ENCODE data around the gene GP1BA. TPM values are rescaled to one million over a fixed set of nuclear protein-coding genes. Genes with fewer than 3 reads are reported as not detected.
A peak's percentile ranks its signal among the peaks of the same experiment; 100 is the strongest.

GP1BA gene
- total and polyA plus RNA-seq, 10 donors: 1.8 to 6.1 (median 2.8) TPM

DNA sequence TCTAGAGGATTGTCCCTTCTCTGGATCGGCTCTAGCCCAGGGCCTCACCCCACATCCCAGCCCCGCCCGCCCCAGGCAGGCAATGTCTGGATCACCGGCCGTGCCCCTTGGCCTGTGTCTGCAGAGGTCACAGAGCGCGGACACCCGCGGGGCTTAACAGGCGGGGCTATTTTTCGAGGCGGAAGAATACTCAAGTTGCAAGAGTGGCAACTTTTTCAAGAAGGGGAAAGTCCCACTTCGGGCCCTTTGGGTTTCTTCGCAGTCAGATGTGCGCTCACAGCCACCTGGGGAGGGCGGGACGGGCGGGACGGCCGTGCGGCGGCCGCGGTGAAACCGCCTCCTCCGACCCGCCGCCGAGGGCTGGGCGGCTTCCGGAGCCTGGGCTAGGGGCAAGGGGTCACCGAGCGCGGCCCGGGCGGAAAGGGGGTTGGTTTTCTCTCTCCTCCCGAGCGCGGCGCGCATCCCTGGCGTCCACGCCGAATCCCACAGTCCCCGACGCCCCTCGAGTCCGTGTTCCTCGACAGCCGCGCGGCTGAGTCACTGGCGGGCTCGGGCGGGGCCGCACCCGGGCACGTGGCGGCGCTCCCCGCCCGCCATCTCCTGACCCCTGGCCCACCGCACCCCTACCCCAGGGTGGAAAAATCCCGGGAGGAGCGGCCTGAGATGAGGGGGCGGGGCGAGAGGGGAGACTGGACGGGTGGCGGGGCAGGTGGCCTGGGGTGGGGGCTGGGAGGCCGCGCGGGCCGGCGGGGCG is 17.4 kb downstream of the GP1BA start:
- Histone ChIP-seq H3K9me3 (no peaks in the 10 kb centered on the region), H3K4me1 (peaks cover 32 to 61% (median 43%) of the 10 kb centered on the region in 6 donors), H3K4me3 (peak overlapping the region; percentile 78 to 100 (median 98)), H3K27me3 (replicated peaks in 1 of 7) (no peaks in the 10 kb centered on the region), H3K27ac (peak overlapping the region; percentile 89 to 99 (median 98)), H3K36me3 (peaks cover 0 to 28% (median 23%) of the 10 kb centered on the region in 6 donors)
- intact Hi-C loops (cut with DNase I; ENCODE audit: low total_unique reads): no loop called here
- DNase-seq: peak; percentile 94
- TF ChIP-seq POLR2A (IDR thresholded peaks at IDR 0.05) (peak in 1 of 3 donors; percentile 26), POLR2AphosphoS5 (IDR thresholded peaks at IDR 0.05) (peak; percentile 64 to 72 (median 69))
- TF ChIP-seq, protein P1, sequence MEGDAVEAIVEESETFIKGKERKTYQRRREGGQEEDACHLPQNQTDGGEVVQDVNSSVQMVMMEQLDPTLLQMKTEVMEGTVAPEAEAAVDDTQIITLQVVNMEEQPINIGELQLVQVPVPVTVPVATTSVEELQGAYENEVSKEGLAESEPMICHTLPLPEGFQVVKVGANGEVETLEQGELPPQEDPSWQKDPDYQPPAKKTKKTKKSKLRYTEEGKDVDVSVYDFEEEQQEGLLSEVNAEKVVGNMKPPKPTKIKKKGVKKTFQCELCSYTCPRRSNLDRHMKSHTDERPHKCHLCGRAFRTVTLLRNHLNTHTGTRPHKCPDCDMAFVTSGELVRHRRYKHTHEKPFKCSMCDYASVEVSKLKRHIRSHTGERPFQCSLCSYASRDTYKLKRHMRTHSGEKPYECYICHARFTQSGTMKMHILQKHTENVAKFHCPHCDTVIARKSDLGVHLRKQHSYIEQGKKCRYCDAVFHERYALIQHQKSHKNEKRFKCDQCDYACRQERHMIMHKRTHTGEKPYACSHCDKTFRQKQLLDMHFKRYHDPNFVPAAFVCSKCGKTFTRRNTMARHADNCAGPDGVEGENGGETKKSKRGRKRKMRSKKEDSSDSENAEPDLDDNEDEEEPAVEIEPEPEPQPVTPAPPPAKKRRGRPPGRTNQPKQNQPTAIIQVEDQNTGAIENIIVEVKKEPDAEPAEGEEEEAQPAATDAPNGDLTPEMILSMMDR (IDR thresholded peaks at IDR 0.05 in 8 of 11, conservative IDR thresholded peaks at IDR 0.05 in 3 of 11): peak in 1 of 11 experiments; percentile 9
- WGBS, 5 donors: 0 to 1% (median 0%) methylated on average over 5 to 75 of the region's 75 CpGs

DNA sequence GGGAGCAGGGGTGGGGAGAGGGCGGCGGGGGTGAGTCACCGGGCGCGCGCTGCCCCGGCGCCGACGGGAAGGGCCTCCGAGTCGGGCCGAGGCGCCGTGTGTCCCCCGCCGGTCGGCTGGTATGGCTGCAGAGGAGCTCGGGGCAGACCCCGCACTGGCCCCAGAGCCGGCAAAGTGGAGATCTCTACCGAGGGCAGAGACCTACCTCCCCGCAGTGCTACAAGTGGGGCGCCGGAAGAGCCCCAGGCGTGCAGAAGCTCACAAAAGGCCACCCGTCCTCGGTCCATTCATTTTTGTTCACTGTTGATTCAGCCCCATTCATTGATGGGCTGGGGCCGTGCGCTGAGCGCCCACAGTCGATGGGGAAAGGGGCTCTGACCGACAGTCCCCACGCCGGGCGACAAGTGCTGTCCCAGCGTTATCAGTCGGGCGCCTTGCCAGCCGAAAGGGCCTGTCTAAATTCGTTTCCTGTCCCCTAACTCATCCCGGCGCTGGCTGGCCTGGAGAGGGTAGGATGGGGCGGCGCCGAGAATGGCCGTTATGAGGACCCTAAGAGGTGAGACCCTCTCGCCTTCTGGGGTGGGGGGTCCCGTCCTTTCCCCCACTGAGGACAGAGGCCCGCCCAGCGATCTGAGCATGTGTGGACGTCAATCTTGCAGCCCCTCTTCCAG is 18.1 kb downstream of the GP1BA start:
- peaks cover 0 to 21% (median 17%) of the 10 kb centered on the region in 6 donors for H3K36me3 ChIP-seq
- WGBS, 5 donors: 0 to 9% (median 5%) methylated on average over 16 to 52 of the region's 52 CpGs
- H3K27me3 ChIP-seq (replicated peaks in 1 of 7): no peaks in the 10 kb centered on the region
- intact Hi-C loops (cut with DNase I; ENCODE audit: low total_unique reads): no loop called here
- no peaks in the 10 kb centered on the region for H3K9me3 ChIP-seq
- peak overlapping the region; percentile 78 to 100 (median 98) for H3K4me3 ChIP-seq
- H3K4me1 ChIP-seq: peaks cover 25 to 54% (median 36%) of the 10 kb centered on the region in 6 donors
- peak overlapping the region; percentile 89 to 99 (median 98) for H3K27ac ChIP-seq
- DNase-seq: peak; percentile 89
- TF ChIP-seq POLR2A (IDR thresholded peaks at IDR 0.05) (no peak), POLR2AphosphoS5 (IDR thresholded peaks at IDR 0.05) (peak in 2 of 3 donors; percentile 6 to 8)
- TF ChIP-seq, protein P1 (IDR thresholded peaks at IDR 0.05 in 8 of 11, conservative IDR thresholded peaks at IDR 0.05 in 3 of 11): no peak

GRCh38 chr17:4950746-4951204 is 18.7 kb downstream of the GP1BA start, which contains the start of gene ENO3:
TSS of gene ENO3 (plus strand) at chr17:4951119. CDS start at chr17:4951830, 711 bp downstream.
- peak within 1 kb of the TSS; percentile 89 to 99 (median 98) for H3K27ac ChIP-seq
- intact Hi-C loops (cut with DNase I; ENCODE audit: low total_unique reads): no loop called here
- peaks cover 19 to 48% (median 30%) of the 10 kb centered on the region in 6 donors for H3K4me1 ChIP-seq
- no peak for TF ChIP-seq POLR2A (IDR thresholded peaks at IDR 0.05)
- TF ChIP-seq, protein P1 (IDR thresholded peaks at IDR 0.05 in 8 of 11, conservative IDR thresholded peaks at IDR 0.05 in 3 of 11): no peak
- no peak for TF ChIP-seq POLR2AphosphoS5 (IDR thresholded peaks at IDR 0.05)
- peaks cover 0 to 15% (median 11%) of the 10 kb centered on the region in 6 donors for H3K36me3 ChIP-seq
- DNase-seq: no peak
- WGBS, 5 donors: 42 to 60% (median 52%) methylated on average over 7 of the region's 7 CpGs
- no peaks in the 10 kb centered on the region for H3K27me3 ChIP-seq (replicated peaks in 1 of 7)
- H3K9me3 ChIP-seq: no peaks in the 10 kb centered on the region
- peak within 1 kb of the TSS; percentile 78 to 100 (median 98) for H3K4me3 ChIP-seq

Data from spleen (tissue), 11 donors.